GM19239 (cell line): ENCODE results near the gene NASP.
"Not testable (repeated sequence)": the region's sequence is repeated elsewhere in the genome, so short reads cannot be mapped to it uniquely, and the experiment has no call there.

Experiments
- DNase-seq: peaks from one replicate; pipeline ENCODE4 v3.0.0; 2011; ENCODE audit warnings: low spot score; ENCODE audit not compliant: insufficient read length
- FAIRE-seq: peaks from 2 replicates; lab custom pipeline; 2011; peaks lifted over from hg19 to GRCh38; lab: Jason Lieb, UNC

Gene NASP

GRCh38 chr1:45569571-45569961 is 14.3 kb upstream of the NASP start:
- DNase-seq, result no peak
- FAIRE-seq, result no peak

DNA sequence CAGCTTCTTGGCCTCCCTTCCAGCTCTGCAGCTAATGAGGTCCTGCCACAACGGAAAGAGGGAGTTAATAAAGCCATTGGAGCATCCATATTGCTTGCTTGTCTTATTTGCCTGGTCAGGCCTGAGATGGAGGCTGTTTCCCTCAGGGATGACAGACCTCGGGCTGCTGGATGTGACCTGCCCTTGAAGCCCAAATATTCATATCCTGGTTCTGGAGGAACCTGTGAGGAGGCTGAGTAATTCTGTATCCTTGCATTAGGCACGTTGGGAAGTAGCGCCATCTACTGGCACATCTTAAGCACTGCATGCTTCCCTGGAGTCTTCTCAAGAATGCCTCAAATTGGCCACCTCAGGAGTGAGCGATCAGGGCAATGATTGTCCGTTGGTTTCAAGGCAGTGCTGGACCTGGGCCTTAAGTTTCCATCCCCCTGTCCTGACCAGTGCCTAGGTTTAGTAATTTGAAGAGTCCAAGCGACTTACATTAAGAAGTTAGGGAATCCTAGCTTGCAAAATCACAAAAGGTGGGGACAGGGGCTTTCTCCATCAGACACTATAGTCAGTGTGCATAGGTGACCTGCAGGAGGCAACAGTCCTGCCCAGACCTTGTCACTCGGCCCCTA is 13.8 kb upstream of the NASP start:
- DNase-seq (peak; percentile 54), FAIRE-seq (peak; percentile 85)

DNA sequence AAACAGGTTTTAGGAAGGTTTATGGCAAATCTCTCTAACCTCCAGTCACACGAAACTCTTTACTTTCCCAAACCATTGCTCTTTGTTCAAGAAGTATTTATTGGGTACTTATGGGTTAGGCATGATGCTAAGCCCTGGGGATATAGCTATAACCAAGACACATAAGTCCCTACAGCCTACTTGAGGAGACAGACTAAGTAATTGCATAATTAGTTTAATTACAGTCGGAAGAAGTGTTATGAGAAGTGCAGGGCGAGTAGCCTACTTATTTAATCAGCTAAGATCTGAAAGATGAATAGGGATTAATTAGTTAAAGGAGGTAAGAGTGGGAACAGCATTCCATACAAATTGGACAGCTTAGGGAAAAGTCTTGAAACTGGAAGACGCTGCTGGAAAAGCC is 13.2 kb upstream of the NASP start:
- FAIRE-seq, result no peak

GRCh38 chr1:45573231-45573804 is 10.5 kb upstream of the NASP start:
- no peak for DNase-seq
- no peak for FAIRE-seq

More for the DNA sequence above, 13.2 kb upstream of the NASP start:
- DNase-seq, result no peak

DNA sequence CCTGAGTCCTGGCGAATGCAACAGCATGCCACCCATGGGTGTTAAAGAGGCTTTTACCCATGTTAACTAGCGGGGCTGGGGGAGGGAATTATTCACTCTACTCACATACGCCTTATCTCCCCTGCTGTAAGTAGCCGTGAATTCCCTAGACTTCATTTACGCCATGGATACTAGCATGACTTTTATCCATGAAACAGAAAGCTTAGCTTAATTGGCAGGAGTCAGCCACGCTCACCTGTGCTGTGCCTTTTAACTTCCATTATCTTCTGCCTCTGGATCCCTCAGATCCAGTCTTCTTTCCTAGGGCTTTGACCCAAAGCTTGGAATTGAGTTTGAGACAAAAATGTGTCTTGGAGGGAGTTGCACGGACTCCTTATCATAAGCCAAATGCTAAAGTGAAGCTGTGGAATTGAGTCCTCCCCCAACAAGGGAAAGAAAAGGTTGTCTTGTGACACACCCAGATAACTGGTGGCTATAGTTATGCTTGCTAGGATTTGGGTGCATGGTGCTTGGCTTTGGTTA is 9.7 kb upstream of the NASP start:
- no peak for FAIRE-seq
- DNase-seq, result no peak

- peak; percentile 98 for FAIRE-seq
- DNase-seq, result peak; percentile 91
Observed at GRCh38 chr1:45583264-45583665, 576 bp upstream of the NASP start.

DNA sequence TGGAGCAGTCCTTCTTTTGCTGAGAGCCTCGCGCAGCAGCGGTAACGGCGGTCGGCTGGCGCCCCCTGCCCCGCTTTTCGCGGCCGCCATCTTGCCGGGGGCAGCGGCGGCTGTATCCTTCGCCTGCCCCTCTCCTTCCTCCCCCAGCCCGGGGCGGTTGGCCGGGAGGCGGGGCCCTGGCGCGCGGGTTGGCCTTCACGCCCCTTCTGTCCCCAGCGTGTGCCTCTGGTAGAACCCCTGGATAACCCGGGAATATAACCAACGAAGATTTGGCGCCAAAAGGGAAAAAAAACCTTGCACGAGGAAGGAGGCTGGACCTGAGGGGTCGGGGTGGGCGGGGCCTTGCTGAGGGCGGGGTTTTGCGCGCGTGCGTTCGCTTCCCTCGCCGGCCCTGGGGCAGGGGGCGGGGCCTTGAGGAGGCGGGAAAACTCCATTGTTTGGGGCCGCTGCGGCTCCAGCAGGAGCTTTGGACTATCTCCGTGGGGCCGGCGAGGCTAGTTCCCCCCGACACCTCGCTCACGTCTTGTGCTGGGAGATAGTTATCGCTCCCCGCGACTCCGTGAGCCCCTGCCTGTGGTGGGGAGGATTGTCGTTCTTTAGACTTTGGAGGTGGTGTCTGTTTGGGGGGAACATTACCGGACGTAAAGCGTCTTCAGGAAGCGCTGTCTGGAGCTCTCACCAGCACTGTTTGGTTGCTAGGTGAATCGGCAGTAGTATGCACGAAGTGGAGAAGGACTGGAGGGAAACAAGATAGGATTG is 689 bp downstream of the NASP start:
- FAIRE-seq (peak; percentile 81), DNase-seq (peak; percentile 57)

GRCh38 chr1:45585110-45585426 is 1.2 kb downstream of the NASP start:
- DNase-seq, result no peak
- peak; percentile 51 for FAIRE-seq

DNA sequence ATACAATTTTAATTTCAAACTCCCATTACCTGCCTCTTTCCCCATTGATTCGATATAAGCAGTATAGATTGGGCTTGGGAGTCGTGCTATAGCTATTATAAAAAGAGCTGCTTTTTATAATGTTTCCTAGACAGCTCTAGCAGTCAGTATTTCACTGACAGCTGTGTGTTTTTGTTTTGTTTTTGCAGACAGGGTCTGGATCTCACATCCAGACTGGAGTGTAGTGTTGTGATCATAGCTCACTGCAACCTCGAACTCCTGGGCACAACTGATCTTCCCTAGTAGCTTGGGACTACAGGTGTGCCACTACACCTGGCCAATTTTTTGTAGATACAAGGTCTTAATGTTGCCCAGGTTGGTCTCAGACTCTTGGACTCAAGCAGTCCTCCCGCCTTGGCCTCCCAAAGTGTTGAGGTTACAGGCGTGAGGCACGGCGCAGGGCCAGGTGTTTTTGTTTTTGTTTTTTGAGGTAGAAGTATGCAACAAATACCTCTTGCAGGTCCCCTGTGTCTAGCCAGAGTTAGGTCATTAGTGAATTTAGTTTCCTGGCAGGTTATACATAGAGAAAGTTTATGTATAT is 1.7 kb downstream of the NASP start:
- DNase-seq (no peak), FAIRE-seq (no peak)

GRCh38 chr1:45586769-45587168 is 2.9 kb downstream of the NASP start:
- FAIRE-seq (no peak), DNase-seq (no peak)

DNA sequence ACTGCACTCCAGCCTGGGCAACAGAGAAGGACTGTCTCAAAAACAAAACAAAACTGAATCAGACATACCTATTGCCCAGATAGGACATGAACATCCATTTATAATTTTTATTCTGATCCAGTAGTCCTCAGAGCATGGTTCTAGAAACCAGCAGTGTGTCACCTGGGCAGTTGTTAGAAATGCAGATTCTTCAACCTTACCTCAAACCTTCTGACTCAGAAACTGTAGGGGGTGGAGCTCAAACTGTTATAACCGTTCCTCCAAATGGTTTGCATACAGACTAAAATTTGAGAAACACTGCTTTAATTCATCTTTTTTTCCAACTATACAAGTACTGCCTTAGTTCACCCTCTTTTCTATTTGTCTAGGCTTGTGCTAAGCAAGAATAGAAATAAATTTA is 6.0 kb downstream of the NASP start:
- DNase-seq (no peak), FAIRE-seq (no peak)

- DNase-seq (no peak), FAIRE-seq (no peak)
Observed at GRCh38 chr1:45594412-45594811, 10.6 kb downstream of the NASP start.

DNA sequence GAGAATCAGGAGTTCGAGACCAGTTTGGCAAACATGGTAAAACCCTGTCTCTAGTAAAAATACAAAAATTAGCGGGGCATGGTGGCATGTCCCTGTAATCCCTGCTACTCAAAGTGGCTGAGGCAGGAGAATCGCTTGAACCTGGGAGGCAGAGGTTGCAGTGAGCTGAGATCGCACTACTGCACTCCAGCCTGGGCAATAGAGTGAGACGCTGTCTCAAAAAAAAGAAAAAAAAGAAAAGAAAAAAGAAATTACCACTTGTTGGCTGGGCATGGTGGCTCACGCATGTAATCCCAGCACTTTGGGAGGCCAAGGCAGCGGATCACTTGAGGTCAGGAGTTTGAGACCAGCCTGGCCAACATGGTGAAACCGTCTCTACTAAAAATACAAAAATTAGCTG is 12.9 kb downstream of the NASP start:
- FAIRE-seq, DNase-seq: not testable (repeated sequence)

- DNase-seq (no peak), FAIRE-seq (no peak)
Observed at GRCh38 chr1:45604239-45604638, 20.4 kb downstream of the NASP start.

GRCh38 chr1:45607404-45608074 is 23.7 kb downstream of the NASP start:
- DNase-seq, result no peak
- no peak for FAIRE-seq

GRCh38 chr1:45608175-45609156 is 24.6 kb downstream of the NASP start:
- FAIRE-seq, result no peak
- no peak for DNase-seq

- FAIRE-seq (no peak), DNase-seq (no peak)
Observed at GRCh38 chr1:45610589-45611226, 26.9 kb downstream of the NASP start.

- no peak for DNase-seq
- no peak for FAIRE-seq
Observed at GRCh38 chr1:45612941-45613579, 29.2 kb downstream of the NASP start.

GRCh38 chr1:45615885-45616284 is 32.0 kb downstream of the NASP start:
- DNase-seq, result no peak
- FAIRE-seq, result no peak
